ENCODE data around the gene PI4K2A. TPM values are rescaled to one million over a fixed set of nuclear protein-coding genes. Genes with fewer than 3 reads are reported as not detected.

The PI4K2A gene
- total RNA-seq, 3 donors from 2014 or later: 18.0 to 24.8 (median 21.5) TPM

DNA sequence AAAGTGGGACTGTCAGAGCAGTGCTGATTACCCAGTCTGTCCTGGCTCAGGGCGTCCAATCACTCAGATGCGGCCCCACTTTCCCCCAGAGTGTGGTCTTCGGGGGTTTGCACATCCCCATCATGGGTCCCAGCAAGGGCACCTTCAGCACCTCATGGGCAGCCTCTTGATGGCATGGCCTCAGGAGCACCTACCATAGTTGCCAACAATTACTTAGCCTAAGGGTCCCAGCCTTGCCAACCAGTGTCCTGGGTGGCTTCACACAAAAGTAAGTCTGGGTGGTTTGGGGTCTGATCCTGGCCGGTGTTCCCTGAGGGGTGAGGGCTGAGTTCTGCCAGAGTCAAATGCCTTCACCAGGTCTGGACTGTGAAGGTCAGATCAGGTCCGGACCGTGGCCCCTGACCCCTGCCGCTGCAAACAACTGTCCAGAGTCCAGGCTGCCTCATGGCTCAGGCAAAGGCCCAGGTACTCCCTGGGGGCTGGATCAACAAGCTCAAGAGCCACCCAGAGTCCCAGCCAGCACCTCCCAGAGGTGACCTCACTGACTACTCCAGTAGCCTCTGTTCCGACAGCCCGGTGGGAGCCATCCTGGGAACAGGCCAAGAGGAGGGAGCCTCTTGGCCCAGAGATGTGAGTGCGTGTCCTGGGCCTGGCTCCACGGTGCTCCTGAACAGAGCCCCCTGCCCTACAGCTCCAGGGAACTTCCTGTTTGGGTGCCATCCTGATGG, 66.8 kb downstream of the PI4K2A start:
- TF ChIP-seq POLR2A (IDR thresholded peaks at IDR 0.05) (no peak), POLR2AphosphoS5 (IDR thresholded peaks at IDR 0.05) (no peak)
- intact Hi-C loops (cut with DNase I; ENCODE audit: low total_unique reads): no loop called here
- H3K36me3 ChIP-seq: no peaks in the 10 kb centered on the region
- H3K27me3 ChIP-seq: no peaks in the 10 kb centered on the region
- H3K4me1 ChIP-seq: no peaks in the 10 kb centered on the region
- DNase-seq (ENCODE audit: low spot score in 2 of 2): no peak
- H3K4me3 ChIP-seq: no peak overlapping the region
- no peaks in the 10 kb centered on the region for H3K9me3 ChIP-seq
- no peak overlapping the region for H3K27ac ChIP-seq

DNA sequence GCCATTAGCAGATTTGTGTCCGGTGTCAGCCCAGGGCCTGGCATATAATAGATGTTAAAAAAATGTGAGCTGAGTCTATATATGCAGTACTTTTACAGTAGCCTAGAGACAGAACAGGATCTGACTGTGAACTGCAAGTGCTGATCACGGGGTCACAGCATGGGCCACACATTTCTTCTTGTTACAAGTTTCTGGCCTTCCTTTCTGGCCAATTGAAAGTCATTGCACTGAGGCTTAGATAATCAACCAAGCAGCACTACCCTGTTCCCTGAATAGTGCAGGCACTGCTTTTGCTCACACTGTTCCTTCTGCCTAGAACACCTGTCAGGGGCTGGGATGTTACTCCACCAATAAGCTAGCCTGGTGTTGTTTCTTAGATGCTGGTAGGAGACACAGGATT, 67.7 kb downstream of the PI4K2A start:
- Histone ChIP-seq H3K27ac (no peak overlapping the region), H3K4me3 (no peak overlapping the region), H3K36me3 (no peaks in the 10 kb centered on the region), H3K27me3 (no peaks in the 10 kb centered on the region), H3K4me1 (no peaks in the 10 kb centered on the region), H3K9me3 (no peaks in the 10 kb centered on the region)
- TF ChIP-seq POLR2AphosphoS5 (IDR thresholded peaks at IDR 0.05): no peak
- TF ChIP-seq POLR2A (IDR thresholded peaks at IDR 0.05): no peak
- TF ChIP-seq, protein P1, sequence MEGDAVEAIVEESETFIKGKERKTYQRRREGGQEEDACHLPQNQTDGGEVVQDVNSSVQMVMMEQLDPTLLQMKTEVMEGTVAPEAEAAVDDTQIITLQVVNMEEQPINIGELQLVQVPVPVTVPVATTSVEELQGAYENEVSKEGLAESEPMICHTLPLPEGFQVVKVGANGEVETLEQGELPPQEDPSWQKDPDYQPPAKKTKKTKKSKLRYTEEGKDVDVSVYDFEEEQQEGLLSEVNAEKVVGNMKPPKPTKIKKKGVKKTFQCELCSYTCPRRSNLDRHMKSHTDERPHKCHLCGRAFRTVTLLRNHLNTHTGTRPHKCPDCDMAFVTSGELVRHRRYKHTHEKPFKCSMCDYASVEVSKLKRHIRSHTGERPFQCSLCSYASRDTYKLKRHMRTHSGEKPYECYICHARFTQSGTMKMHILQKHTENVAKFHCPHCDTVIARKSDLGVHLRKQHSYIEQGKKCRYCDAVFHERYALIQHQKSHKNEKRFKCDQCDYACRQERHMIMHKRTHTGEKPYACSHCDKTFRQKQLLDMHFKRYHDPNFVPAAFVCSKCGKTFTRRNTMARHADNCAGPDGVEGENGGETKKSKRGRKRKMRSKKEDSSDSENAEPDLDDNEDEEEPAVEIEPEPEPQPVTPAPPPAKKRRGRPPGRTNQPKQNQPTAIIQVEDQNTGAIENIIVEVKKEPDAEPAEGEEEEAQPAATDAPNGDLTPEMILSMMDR (IDR thresholded peaks at IDR 0.05): no peak
- DNase-seq (ENCODE audit: low spot score in 2 of 2): no peak
- intact Hi-C loops (cut with DNase I; ENCODE audit: low total_unique reads): no loop called here

DNA sequence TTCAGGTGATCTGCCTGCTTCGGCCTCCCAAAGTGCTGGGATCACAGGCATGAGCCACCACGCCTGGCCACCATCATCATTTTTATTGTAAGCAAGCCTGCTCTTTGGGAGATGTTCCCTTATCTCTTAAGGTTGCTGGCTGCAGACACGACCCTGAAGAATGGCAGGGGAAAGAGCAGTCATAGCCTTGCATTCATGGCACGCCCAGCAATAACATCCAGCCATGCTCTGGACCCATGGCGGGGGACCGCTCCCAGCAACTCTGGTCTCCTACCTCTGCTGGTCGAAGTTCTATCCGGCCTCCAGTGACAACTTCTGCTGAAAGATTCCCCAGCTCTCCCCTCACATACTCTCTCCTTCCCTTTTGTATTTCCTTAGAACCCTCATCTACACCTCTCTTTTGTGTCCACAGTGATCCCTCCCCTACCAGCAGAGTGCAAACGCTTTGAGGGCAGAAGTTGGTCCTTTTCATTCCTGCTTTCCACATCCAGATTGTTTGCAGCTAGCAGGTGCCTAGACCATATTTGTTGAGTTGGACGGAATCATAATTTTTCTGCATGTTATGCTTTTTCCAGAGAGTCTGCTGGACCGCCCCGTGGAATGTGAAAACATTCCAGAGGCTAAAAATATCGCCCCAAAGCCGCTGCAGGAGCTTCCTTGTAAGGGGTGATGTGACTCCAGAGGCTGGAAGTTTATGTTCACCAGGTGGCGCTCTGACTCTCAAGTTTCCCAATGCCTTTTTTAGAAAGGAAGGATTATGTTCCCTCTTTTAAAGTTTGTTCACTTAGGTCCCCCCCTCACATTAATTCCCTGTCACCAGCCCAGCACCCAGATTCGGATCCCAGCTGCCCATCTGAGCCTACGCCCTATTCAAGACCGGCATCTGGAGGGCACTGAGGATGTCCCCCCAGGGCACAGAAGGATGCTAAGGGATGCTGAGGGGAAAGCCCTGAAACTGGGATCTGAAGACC, 68.8 kb downstream of the PI4K2A start:
- no peaks in the 10 kb centered on the region for H3K36me3 ChIP-seq
- intact Hi-C loops (cut with DNase I; ENCODE audit: low total_unique reads): no loop called here
- DNase-seq (ENCODE audit: low spot score in 2 of 2): peak; percentile 66 to 86
- H3K4me1 ChIP-seq: no peaks in the 10 kb centered on the region
- TF ChIP-seq POLR2AphosphoS5 (IDR thresholded peaks at IDR 0.05) (peak in 1 of 3 donors; percentile 21), POLR2A (IDR thresholded peaks at IDR 0.05) (no peak)
- TF ChIP-seq, protein P1 (IDR thresholded peaks at IDR 0.05): peak in 2 of 3 donors; percentile 65 to 67
- no peaks in the 10 kb centered on the region for H3K9me3 ChIP-seq
- peak overlapping the region; percentile 29 to 58 for H3K27ac ChIP-seq
- H3K27me3 ChIP-seq: no peaks in the 10 kb centered on the region
- H3K4me3 ChIP-seq: no peak overlapping the region

DNA sequence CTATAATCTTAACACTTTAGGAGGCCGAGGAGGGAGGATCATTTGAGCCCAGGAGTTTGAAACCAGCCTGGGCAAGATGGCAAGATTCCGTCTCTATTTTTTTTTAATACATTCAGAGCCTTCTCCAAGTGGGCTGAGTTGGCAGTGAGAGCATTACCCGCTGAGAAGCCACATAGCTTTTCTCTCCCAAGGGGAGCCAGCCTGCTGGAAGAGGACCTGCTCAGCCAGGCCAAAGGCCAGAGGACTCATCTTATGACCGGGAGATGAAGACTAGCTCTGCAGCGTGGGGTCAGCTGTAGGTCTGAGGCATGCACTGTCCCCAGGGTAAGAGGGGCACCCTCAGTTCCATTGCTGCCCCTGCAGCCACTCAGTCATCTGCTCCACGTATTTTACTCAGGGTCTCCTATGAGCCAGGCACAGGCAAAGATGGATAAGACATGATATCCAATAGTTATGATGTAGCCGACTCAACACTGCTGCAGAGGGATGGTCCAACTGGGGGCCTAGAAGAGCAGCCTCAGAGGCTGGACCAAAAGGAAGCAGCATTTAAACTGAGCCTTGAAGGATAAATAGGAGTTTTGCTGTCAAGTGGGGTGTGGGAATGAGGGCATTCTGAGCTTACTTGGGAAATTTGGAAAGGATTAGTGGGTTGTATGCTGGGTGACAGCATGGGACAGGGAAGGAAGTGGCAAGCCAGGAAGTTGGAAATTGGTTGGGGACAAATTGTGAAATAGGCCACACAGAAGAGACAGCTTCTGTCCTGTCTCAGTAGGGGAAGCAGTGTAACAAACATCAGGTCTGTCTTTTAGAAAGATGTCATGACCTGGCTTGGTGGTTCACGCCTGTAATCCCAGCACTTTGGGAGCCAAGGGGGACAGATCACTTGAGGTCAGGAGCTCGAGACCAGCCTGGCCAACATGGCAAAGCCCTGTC, 71.4 kb downstream of the PI4K2A start:
- no peak for TF ChIP-seq POLR2A (IDR thresholded peaks at IDR 0.05)
- TF ChIP-seq POLR2AphosphoS5 (IDR thresholded peaks at IDR 0.05): no peak
- TF ChIP-seq, protein P1 (IDR thresholded peaks at IDR 0.05): no peak
- Histone ChIP-seq H3K4me1 (peaks cover 0 to 5% of the 10 kb centered on the region in 2 donors), H3K9me3 (no peaks in the 10 kb centered on the region), H3K4me3 (no peak overlapping the region), H3K36me3 (no peaks in the 10 kb centered on the region), H3K27ac (peak overlapping the region; percentile 92 to 93), H3K27me3 (no peaks in the 10 kb centered on the region)
- intact Hi-C loops (cut with DNase I; ENCODE audit: low total_unique reads): loop anchor here (10.0 kb wide), 1 partner anchor 1543 kb away; no protein-coding TSS in a partner anchor
- no peak for DNase-seq (ENCODE audit: low spot score in 2 of 2)

DNA sequence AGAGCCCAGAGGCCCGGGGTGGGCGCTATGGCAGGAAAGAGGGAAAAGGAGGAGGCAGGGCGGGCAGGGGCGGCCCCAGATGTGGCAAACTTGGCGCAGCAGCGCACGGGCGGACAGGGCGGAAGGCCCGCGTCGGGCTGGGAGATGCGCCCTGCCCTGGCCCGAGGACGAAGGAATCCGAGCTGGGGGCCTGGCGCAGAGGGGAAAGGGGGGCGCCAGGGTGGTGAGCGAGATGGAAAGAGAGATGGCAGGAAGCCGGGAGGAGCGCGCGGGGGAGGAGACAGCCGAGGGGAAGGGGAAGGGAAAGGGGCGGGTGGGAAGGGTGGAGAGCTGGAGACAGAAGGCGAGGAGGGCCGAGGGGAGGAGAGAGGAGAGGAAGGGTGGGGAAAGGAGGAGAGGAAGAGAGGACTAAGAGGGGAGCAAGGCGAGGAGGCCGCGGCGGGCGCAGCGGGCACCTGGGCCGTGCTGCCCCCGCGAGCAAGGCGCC, 72.9 kb downstream of the PI4K2A start, which contains the start of gene MARVELD1:
Gene MARVELD1 (plus strand): TSS at position 392 of the 487 bp plus-strand sequence. CDS start 147 bp downstream, outside the sequence.
- Histone ChIP-seq H3K27me3 (no peaks in the 10 kb centered on the region), H3K27ac (peak within 1 kb of the TSS; percentile 92 to 93), H3K36me3 (no peaks in the 10 kb centered on the region), H3K4me3 (peak within 1 kb of the TSS; percentile 53 to 89 (median 75)), H3K9me3 (no peaks in the 10 kb centered on the region), H3K4me1 (peaks cover 9 to 10% of the 10 kb centered on the region in 2 donors)
- intact Hi-C loops (cut with DNase I; ENCODE audit: low total_unique reads): loop anchor here (10.0 kb wide), 1 partner anchor 1541 kb away; no protein-coding TSS in a partner anchor
- peak; percentile 9 for TF ChIP-seq POLR2A (IDR thresholded peaks at IDR 0.05)
- TF ChIP-seq, protein P1 (IDR thresholded peaks at IDR 0.05): no peak
- TF ChIP-seq POLR2AphosphoS5 (IDR thresholded peaks at IDR 0.05): peak; percentile 18 to 65 (median 28)
- DNase-seq (ENCODE audit: low spot score in 2 of 2): peak; percentile 66 to 68

Data from breast epithelium (tissue), 4 donors.